Lower leg skin (tissue), 3 donors: Measurements from ENCODE around the gene ETS1.

Source experiments
- POLR2A ChIP-seq, 2 donors: fragments of 450-650 bp; IDR thresholded peaks; one replicate each; pipeline ENCODE4 v1.6.1; 2016 to 2017; ENCODE audit warnings: antibody characterized with exemption in 2 of 2, mild to moderate bottlenecking in 1 of 2, moderate library complexity in 1 of 2
- TF ChIP-seq, protein P1 (sequence below), 3 donors: fragments of 450-650 bp; IDR thresholded peaks; one replicate each; pipeline ENCODE4 v1.5.1; 2016; ENCODE audit warnings: antibody characterized with exemption in 3 of 3, mild to moderate bottlenecking in 3 of 3, moderate library complexity in 2 of 3

DNA sequence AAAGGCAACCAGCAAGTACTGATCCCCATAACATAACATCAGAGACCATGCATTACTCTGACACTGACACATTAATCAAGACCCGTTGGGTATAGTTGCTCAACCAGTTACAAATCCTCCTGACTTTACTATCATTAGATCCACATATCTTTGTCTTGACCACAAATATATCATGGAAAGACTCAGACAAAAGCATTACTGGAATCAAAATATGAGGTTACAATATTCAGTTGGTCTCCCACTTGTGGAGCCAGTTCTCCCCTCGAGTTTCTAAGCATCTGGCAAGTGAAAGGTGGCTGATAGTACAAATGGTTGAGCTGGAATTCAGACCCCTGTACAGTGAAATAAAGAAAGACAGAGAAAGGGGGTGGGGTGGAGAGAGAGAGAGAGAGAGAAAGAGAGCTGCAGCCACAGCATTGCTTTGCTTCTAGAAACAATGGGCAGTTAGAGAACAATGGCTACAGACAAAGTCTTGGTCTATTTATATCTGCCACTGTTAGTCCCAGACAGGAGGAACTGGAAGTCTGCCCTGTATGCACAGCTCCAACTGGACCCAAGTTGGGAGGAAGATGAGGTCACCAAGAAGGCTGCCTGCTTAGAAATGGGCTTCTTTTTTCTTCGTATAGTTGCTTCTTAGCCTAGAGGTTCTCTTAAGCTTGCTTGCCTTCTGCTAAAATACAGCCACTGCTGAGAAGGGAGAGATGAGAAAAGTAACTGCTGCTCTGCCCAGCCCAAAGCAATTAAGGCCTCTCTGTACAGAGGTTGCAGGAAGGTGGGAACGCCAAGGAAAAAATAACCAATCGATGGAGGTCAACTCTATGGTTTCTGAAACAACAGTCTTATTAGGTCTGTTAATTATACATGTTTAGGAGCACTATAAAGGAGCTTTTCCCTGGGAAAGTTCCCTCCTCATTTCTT lies 85.5 kb downstream of the ETS1 start:
- TF ChIP-seq, protein P1, sequence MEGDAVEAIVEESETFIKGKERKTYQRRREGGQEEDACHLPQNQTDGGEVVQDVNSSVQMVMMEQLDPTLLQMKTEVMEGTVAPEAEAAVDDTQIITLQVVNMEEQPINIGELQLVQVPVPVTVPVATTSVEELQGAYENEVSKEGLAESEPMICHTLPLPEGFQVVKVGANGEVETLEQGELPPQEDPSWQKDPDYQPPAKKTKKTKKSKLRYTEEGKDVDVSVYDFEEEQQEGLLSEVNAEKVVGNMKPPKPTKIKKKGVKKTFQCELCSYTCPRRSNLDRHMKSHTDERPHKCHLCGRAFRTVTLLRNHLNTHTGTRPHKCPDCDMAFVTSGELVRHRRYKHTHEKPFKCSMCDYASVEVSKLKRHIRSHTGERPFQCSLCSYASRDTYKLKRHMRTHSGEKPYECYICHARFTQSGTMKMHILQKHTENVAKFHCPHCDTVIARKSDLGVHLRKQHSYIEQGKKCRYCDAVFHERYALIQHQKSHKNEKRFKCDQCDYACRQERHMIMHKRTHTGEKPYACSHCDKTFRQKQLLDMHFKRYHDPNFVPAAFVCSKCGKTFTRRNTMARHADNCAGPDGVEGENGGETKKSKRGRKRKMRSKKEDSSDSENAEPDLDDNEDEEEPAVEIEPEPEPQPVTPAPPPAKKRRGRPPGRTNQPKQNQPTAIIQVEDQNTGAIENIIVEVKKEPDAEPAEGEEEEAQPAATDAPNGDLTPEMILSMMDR (IDR thresholded peaks at IDR 0.05) = no peak
- no peak for TF ChIP-seq POLR2A (IDR thresholded peaks at IDR 0.05)
